GM12891 (cell line): ENCODE data around the gene GNG11.

Experiments
- POLR2A ChIP-seq: IDR thresholded peaks from 2 replicates; pipeline ENCODE4 v1.6.1; 2011; ENCODE audit warnings: low read depth, low read length, control low read depth
- POLR2AphosphoS5 ChIP-seq: IDR thresholded peaks from 2 replicates; pipeline ENCODE4 v1.6.1; 2011; ENCODE audit warnings: low read depth, low read length, control low read depth
- TAF1 ChIP-seq: IDR thresholded peaks from 2 replicates; pipeline ENCODE4 v1.6.1; 2011; ENCODE audit warnings: low read depth, low read length, control low read depth

DNA sequence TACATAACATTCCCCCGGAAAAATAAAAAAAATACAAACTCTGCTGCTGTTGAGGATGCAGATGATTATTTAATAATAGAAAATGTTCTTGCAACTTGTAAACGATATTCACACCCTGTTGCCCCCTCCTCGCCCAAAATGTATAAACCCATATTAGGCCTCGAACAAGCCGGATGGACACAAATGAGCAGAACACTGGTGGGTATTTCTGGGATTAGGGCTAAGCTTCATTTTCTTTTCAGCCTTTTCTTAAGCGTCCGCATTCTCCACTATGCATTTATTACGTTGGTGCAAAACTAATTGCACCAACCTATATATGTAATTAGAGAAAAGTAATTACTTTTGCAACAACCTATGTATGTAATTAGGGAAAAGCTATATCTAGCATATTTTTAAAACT lies 349 bp upstream of the GNG11 start:
- TF ChIP-seq POLR2A, result no peak
- TF ChIP-seq POLR2AphosphoS5, result no peak
- TF ChIP-seq TAF1, result no peak
